ENCODE measurements around the gene EML6. TPM values are rescaled to one million over a fixed set of nuclear protein-coding genes. Genes with fewer than 3 reads are reported as not detected.

EML6 gene
- total and polyA plus RNA-seq, 2 of the 8 experiments (the other 6 are each of a cell fraction or from before 2014, with no cell fraction given), result 1.2 to 1.6 TPM

DNA sequence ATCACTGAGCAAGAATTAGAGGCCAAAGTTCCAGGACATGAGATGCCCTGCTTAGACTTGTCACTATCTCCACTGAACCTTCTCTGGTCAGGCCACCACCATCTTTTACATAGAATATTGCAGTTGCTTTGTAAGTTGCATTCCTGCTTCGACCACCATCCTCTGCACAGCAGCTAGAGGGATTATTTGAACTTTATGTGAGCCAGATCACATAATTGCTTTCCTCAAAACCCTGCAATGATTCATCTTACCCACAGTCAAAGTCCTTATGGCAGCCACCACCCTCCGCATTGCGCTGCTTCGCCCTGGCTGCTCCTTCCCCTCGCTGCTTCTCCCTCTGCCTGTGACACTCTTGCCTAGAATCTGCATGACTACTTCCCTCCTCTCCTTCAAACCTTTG, 111.3 kb downstream of the EML6 start (continued):
- TF ChIP-seq, protein P1, sequence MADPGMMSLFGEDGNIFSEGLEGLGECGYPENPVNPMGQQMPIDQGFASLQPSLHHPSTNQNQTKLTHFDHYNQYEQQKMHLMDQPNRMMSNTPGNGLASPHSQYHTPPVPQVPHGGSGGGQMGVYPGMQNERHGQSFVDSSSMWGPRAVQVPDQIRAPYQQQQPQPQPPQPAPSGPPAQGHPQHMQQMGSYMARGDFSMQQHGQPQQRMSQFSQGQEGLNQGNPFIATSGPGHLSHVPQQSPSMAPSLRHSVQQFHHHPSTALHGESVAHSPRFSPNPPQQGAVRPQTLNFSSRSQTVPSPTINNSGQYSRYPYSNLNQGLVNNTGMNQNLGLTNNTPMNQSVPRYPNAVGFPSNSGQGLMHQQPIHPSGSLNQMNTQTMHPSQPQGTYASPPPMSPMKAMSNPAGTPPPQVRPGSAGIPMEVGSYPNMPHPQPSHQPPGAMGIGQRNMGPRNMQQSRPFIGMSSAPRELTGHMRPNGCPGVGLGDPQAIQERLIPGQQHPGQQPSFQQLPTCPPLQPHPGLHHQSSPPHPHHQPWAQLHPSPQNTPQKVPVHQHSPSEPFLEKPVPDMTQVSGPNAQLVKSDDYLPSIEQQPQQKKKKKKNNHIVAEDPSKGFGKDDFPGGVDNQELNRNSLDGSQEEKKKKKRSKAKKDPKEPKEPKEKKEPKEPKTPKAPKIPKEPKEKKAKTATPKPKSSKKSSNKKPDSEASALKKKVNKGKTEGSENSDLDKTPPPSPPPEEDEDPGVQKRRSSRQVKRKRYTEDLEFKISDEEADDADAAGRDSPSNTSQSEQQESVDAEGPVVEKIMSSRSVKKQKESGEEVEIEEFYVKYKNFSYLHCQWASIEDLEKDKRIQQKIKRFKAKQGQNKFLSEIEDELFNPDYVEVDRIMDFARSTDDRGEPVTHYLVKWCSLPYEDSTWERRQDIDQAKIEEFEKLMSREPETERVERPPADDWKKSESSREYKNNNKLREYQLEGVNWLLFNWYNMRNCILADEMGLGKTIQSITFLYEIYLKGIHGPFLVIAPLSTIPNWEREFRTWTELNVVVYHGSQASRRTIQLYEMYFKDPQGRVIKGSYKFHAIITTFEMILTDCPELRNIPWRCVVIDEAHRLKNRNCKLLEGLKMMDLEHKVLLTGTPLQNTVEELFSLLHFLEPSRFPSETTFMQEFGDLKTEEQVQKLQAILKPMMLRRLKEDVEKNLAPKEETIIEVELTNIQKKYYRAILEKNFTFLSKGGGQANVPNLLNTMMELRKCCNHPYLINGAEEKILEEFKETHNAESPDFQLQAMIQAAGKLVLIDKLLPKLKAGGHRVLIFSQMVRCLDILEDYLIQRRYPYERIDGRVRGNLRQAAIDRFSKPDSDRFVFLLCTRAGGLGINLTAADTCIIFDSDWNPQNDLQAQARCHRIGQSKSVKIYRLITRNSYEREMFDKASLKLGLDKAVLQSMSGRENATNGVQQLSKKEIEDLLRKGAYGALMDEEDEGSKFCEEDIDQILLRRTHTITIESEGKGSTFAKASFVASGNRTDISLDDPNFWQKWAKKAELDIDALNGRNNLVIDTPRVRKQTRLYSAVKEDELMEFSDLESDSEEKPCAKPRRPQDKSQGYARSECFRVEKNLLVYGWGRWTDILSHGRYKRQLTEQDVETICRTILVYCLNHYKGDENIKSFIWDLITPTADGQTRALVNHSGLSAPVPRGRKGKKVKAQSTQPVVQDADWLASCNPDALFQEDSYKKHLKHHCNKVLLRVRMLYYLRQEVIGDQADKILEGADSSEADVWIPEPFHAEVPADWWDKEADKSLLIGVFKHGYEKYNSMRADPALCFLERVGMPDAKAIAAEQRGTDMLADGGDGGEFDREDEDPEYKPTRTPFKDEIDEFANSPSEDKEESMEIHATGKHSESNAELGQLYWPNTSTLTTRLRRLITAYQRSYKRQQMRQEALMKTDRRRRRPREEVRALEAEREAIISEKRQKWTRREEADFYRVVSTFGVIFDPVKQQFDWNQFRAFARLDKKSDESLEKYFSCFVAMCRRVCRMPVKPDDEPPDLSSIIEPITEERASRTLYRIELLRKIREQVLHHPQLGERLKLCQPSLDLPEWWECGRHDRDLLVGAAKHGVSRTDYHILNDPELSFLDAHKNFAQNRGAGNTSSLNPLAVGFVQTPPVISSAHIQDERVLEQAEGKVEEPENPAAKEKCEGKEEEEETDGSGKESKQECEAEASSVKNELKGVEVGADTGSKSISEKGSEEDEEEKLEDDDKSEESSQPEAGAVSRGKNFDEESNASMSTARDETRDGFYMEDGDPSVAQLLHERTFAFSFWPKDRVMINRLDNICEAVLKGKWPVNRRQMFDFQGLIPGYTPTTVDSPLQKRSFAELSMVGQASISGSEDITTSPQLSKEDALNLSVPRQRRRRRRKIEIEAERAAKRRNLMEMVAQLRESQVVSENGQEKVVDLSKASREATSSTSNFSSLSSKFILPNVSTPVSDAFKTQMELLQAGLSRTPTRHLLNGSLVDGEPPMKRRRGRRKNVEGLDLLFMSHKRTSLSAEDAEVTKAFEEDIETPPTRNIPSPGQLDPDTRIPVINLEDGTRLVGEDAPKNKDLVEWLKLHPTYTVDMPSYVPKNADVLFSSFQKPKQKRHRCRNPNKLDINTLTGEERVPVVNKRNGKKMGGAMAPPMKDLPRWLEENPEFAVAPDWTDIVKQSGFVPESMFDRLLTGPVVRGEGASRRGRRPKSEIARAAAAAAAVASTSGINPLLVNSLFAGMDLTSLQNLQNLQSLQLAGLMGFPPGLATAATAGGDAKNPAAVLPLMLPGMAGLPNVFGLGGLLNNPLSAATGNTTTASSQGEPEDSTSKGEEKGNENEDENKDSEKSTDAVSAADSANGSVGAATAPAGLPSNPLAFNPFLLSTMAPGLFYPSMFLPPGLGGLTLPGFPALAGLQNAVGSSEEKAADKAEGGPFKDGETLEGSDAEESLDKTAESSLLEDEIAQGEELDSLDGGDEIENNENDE (IDR thresholded peaks at IDR 0.05; ENCODE audit: insufficient replicate concordance, low read length), result no peak
